SH-SY5Y (cell line): Measurements from ENCODE around the gene RBM6.

Experiments
- GATA2 ChIP-seq: IDR thresholded peaks from 2 replicates; pipeline ENCODE4 v1.6.1; 2011; ENCODE audit warnings: mild to moderate bottlenecking, low read depth, low read length
- GATA3 ChIP-seq: IDR thresholded peaks from 2 replicates; pipeline ENCODE4 v1.6.1; 2011; ENCODE audit warnings: low read depth, mild to moderate bottlenecking, low read length, moderate library complexity

- TF ChIP-seq GATA2 (no peak), GATA3 (no peak)
Observed at GRCh38 chr3:49900491-49901153, 39.3 kb upstream of the RBM6 start.
